NT2/D1 (cell line): Measurements from ENCODE around the gene PI4KA.

ENCODE experiments used
- DNase-seq: peaks from one replicate; pipeline ENCODE4 v3.0.0-alpha.2; 2011; ENCODE audit warnings: low read depth, low spot score
- H3K27me3 ChIP-seq: 2 replicates; pipeline ENCODE4 v1.6.0; 2011; ENCODE audit warnings: mild to moderate bottlenecking; ENCODE audit not compliant: insufficient read length, insufficient read depth
- H3K36me3 ChIP-seq: 2 replicates; pipeline ENCODE4 v1.6.1; 2011; ENCODE audit warnings: mild to moderate bottlenecking, low read length, mixed read lengths; ENCODE audit not compliant: insufficient read depth, insufficient read length
- H3K4me1 ChIP-seq: 2 replicates; pipeline ENCODE4 v1.5.1; 2011; ENCODE audit not compliant: insufficient read depth, insufficient read length
- H3K4me3 ChIP-seq: 2 replicates; pipeline ENCODE4 v1.5.1; 2011; ENCODE audit warnings: low read depth; ENCODE audit not compliant: insufficient read length
- H3K9ac ChIP-seq: 2 replicates; pipeline ENCODE4 v1.6.0; 2011; ENCODE audit warnings: low read depth; ENCODE audit not compliant: insufficient read length
- H3K9me3 ChIP-seq: 2 replicates; pipeline ENCODE4 v1.5.1; 2011; ENCODE audit warnings: mild to moderate bottlenecking, low read length; ENCODE audit not compliant: insufficient read depth
- SUZ12 ChIP-seq: IDR thresholded peaks from 2 replicates; pipeline ENCODE4 v1.6.1; 2011; ENCODE audit not compliant: insufficient read length, insufficient read depth; ENCODE audit errors: extremely low read depth
- YY1 ChIP-seq: IDR thresholded peaks from 2 replicates; pipeline ENCODE4 v1.6.1; 2011; ENCODE audit not compliant: insufficient read length, insufficient read depth
- ZNF274 ChIP-seq: IDR thresholded peaks from 2 replicates; pipeline ENCODE4 v1.6.1; 2011; ENCODE audit warnings: mild to moderate bottlenecking, low read depth, low read length

The PI4KA gene

GRCh38 chr22:20798974-20799373 lies 59.6 kb downstream of the PI4KA start:
- H3K4me1 ChIP-seq, result no peaks in the 10 kb centered on the region
- no peak for DNase-seq
- peaks cover 81% of the 10 kb centered on the region for H3K36me3 ChIP-seq

GRCh38 chr22:20798218-20798617 lies 60.4 kb downstream of the PI4KA start:
- TF ChIP-seq ZNF274 (no peak), YY1 (no peak), SUZ12 (no peak)
- peaks cover 76% of the 10 kb centered on the region for H3K36me3 ChIP-seq
- no peak overlapping the region for H3K9ac ChIP-seq
- no peaks in the 10 kb centered on the region for H3K4me1 ChIP-seq
- no peaks in the 10 kb centered on the region for H3K9me3 ChIP-seq
- no peak for DNase-seq
- H3K4me3 ChIP-seq, result no peak overlapping the region
- H3K27me3 ChIP-seq, result no peaks in the 10 kb centered on the region

More at GRCh38 chr22:20798974-20799373, 59.6 kb downstream of the PI4KA start:
- Histone ChIP-seq H3K27me3 (no peaks in the 10 kb centered on the region), H3K9me3 (no peaks in the 10 kb centered on the region), H3K4me3 (no peak overlapping the region), H3K9ac (no peak overlapping the region)
- no peak for TF ChIP-seq YY1
- no peak for TF ChIP-seq SUZ12

GRCh38 chr22:20796731-20797130 lies 61.9 kb downstream of the PI4KA start:
- no peak for DNase-seq
- Histone ChIP-seq H3K9me3 (no peaks in the 10 kb centered on the region), H3K9ac (no peak overlapping the region), H3K36me3 (peaks cover 72% of the 10 kb centered on the region), H3K4me3 (no peak overlapping the region), H3K27me3 (no peaks in the 10 kb centered on the region), H3K4me1 (no peaks in the 10 kb centered on the region)
- TF ChIP-seq SUZ12 (no peak), ZNF274 (no peak), YY1 (no peak)

- H3K4me3 ChIP-seq, result no peak overlapping the region
- TF ChIP-seq SUZ12 (no peak), YY1 (no peak), ZNF274 (no peak)
- no peaks in the 10 kb centered on the region for H3K4me1 ChIP-seq
- no peaks in the 10 kb centered on the region for H3K9me3 ChIP-seq
- peaks cover 65% of the 10 kb centered on the region for H3K36me3 ChIP-seq
- DNase-seq, result no peak
- no peak overlapping the region for H3K9ac ChIP-seq
- no peaks in the 10 kb centered on the region for H3K27me3 ChIP-seq
These were observed 63.8 kb downstream of the PI4KA start for GRCh38 chr22:20794650-20795413.

GRCh38 chr22:20793748-20794649 lies 64.6 kb downstream of the PI4KA start:
- no peak for DNase-seq
- peaks cover 59% of the 10 kb centered on the region for H3K36me3 ChIP-seq

DNA sequence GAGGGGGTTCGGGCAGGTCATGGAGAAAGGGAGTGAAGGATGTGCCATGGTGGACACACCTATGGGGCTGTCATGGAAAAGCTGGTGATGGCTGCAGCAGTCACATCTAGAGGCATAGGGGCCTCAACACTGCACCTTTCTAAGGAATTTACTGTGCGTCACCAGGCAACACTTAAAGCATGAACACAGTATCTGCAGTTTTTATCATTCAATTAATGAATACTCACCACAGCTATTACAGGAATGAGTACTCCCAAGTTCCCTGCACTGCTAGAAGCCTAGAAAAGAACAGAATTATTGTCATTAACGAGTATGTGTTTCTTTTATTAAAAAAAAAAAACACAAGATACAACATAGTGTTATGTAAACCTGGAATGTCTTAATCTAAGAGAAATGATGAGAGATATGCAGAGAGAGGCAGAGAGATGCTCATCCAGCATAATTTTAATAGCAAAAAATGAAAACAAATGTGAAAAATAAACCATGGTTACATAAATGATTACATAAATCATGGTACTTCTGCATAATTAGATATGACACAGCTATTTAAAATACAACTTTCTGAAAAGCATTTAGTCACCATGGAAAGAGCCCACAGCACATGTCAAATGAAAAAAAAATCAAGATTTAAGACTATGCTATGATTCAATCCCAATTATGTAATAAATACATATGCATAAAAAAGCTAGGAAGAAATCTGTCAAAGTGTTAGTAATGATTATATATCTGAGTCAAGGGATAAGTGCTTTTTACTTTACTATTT lies 65.5 kb downstream of the PI4KA start:
- no peak for DNase-seq
- Histone ChIP-seq H3K36me3 (peaks cover 51% of the 10 kb centered on the region), H3K27me3 (no peaks in the 10 kb centered on the region), H3K4me3 (no peak overlapping the region), H3K4me1 (no peaks in the 10 kb centered on the region), H3K9me3 (no peaks in the 10 kb centered on the region), H3K9ac (no peak overlapping the region)
- TF ChIP-seq ZNF274 (no peak), YY1 (no peak), SUZ12 (no peak)

More at GRCh38 chr22:20793748-20794649, 64.6 kb downstream of the PI4KA start:
- H3K4me1 ChIP-seq, result no peaks in the 10 kb centered on the region
- H3K27me3 ChIP-seq, result no peaks in the 10 kb centered on the region
- TF ChIP-seq YY1, result no peak
- no peak for TF ChIP-seq SUZ12
- no peak for TF ChIP-seq ZNF274
- H3K9ac ChIP-seq, result no peak overlapping the region
- H3K9me3 ChIP-seq, result no peaks in the 10 kb centered on the region
- H3K4me3 ChIP-seq, result no peak overlapping the region
